Endometrium (tissue), 2 donors: ENCODE results near the gene CROCC.
"Not testable (repeated sequence)": the region's sequence is repeated elsewhere in the genome, so short reads cannot be mapped to it uniquely, and the experiment has no call there.

Experiments
- FAIRE-seq: peaks from 2 replicates; lab custom pipeline; 2012; peaks lifted over from hg19 to GRCh38; lab: Jason Lieb, UNC
- donor health status: control.
- donor health status: control.

Gene CROCC

GRCh38 chr1:16914928-16915626, 6.7 kb upstream of the CROCC start:
- FAIRE-seq, result not testable (repeated sequence)

GRCh38 chr1:16915627-16915973, 6.1 kb upstream of the CROCC start:
- no peak for FAIRE-seq

GRCh38 chr1:16916036-16916880, 5.5 kb upstream of the CROCC start:
- not testable (repeated sequence) for FAIRE-seq

GRCh38 chr1:16918371-16918770, 3.4 kb upstream of the CROCC start:
- FAIRE-seq, result no peak

GRCh38 chr1:16918936-16919665, 2.6 kb upstream of the CROCC start:
- FAIRE-seq, result not testable (repeated sequence)

- FAIRE-seq, result no peak
These were observed 780 bp upstream of the CROCC start for GRCh38 chr1:16920951-16921350.

- no peak for FAIRE-seq
These were observed 735 bp downstream of the CROCC start for GRCh38 chr1:16922466-16922865.

- FAIRE-seq, result no peak
These were observed 1.2 kb downstream of the CROCC start for GRCh38 chr1:16922885-16923431.

GRCh38 chr1:16924216-16924918, 2.6 kb downstream of the CROCC start:
- no peak for FAIRE-seq

- no peak for FAIRE-seq
These were observed 3.3 kb downstream of the CROCC start for GRCh38 chr1:16924919-16925477.

- no peak for FAIRE-seq
These were observed 4.1 kb downstream of the CROCC start for GRCh38 chr1:16925635-16926490.

GRCh38 chr1:16926491-16927073, 4.9 kb downstream of the CROCC start:
- FAIRE-seq, result no peak

GRCh38 chr1:16927256-16927655, 5.5 kb downstream of the CROCC start:
- FAIRE-seq, result no peak

- no peak for FAIRE-seq
These were observed 6.2 kb downstream of the CROCC start for GRCh38 chr1:16927711-16928485.

- FAIRE-seq, result not testable (repeated sequence)
These were observed 7.7 kb downstream of the CROCC start for GRCh38 chr1:16929146-16930041.

GRCh38 chr1:16931206-16931934, 9.6 kb downstream of the CROCC start:
- not testable (repeated sequence) for FAIRE-seq

- FAIRE-seq, result not testable (repeated sequence)
These were observed 12.2 kb downstream of the CROCC start for GRCh38 chr1:16933945-16934344.

- FAIRE-seq, result not testable (repeated sequence)
These were observed 14.8 kb downstream of the CROCC start for GRCh38 chr1:16936580-16936979.
